Lower leg skin (tissue), 3 donors: ENCODE results near the gene NACC2.

Experiments
- POLR2A ChIP-seq, 2 donors: fragments of 450-650 bp; IDR thresholded peaks; one replicate each; pipeline ENCODE4 v1.6.1; 2016 to 2017; ENCODE audit warnings: antibody characterized with exemption in 2 of 2, mild to moderate bottlenecking in 1 of 2, moderate library complexity in 1 of 2
- TF ChIP-seq, protein P1 (sequence below), 3 donors: fragments of 450-650 bp; IDR thresholded peaks; one replicate each; pipeline ENCODE4 v1.5.1; 2016; ENCODE audit warnings: antibody characterized with exemption in 3 of 3, mild to moderate bottlenecking in 3 of 3, moderate library complexity in 2 of 3

- TF ChIP-seq, protein P1, sequence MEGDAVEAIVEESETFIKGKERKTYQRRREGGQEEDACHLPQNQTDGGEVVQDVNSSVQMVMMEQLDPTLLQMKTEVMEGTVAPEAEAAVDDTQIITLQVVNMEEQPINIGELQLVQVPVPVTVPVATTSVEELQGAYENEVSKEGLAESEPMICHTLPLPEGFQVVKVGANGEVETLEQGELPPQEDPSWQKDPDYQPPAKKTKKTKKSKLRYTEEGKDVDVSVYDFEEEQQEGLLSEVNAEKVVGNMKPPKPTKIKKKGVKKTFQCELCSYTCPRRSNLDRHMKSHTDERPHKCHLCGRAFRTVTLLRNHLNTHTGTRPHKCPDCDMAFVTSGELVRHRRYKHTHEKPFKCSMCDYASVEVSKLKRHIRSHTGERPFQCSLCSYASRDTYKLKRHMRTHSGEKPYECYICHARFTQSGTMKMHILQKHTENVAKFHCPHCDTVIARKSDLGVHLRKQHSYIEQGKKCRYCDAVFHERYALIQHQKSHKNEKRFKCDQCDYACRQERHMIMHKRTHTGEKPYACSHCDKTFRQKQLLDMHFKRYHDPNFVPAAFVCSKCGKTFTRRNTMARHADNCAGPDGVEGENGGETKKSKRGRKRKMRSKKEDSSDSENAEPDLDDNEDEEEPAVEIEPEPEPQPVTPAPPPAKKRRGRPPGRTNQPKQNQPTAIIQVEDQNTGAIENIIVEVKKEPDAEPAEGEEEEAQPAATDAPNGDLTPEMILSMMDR (IDR thresholded peaks at IDR 0.05), result no peak
- no peak for TF ChIP-seq POLR2A (IDR thresholded peaks at IDR 0.05)
These were observed 51.6 kb downstream of the NACC2 start for GRCh38 chr9:136043441-136043991.
